WI38 (cell line): ENCODE results near the gene KIAA0930.

Experiments used
- H3K4me3 ChIP-seq: 2 replicates; pipeline ENCODE4 v1.5.1; 2011; ENCODE audit warnings: low read depth, mild to moderate bottlenecking, control low read depth, low read length
- CTCF ChIP-seq: IDR thresholded peaks from 2 replicates; pipeline ENCODE4 v1.5.1; 2012; ENCODE audit warnings: low read depth, mild to moderate bottlenecking, control low read depth, low read length

The KIAA0930 gene

DNA sequence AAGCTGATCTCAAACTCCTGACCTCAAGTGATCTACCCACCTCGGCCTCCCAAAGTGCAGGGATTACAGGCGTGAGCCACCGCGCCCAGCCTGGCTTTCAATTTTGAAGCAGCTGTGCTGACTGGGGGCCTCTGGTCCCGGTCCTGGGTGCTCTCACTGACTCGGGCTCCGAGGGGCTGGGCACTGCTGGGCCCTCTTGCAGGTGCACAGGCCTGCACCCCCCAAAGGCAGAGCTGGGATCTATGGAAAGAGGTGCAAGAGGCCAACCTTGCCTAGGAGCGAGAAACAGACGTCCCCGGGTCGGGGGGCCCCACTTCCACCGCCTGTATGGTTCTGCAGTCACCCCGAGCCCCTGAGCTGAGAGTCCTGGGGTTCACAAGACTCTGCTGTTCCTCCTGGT, 33.2 kb downstream of the KIAA0930 start:
- TF ChIP-seq CTCF = no peak

DNA sequence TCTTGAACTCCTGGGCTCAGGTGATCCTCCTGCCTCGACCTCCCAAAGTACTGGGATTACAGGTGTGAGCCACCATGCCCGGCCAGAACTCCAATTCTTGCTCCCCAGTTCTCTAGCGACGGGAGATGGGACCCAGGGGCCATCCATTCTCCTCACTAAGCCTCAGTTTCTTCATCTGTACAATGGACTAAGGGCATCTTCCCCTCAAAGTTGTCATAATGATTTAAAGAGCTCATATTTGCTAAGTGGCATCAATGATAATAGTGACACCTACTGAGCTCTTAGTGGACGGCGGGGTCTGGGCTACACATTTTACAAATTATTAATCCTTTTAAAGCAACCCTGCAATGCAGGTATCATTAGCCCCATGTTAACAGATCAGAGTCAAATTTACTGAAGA, 34.5 kb downstream of the KIAA0930 start:
- H3K4me3 ChIP-seq = no peak overlapping the region
- no peak for TF ChIP-seq CTCF

More for the DNA sequence above, 33.2 kb downstream of the KIAA0930 start:
- H3K4me3 ChIP-seq = no peak overlapping the region

DNA sequence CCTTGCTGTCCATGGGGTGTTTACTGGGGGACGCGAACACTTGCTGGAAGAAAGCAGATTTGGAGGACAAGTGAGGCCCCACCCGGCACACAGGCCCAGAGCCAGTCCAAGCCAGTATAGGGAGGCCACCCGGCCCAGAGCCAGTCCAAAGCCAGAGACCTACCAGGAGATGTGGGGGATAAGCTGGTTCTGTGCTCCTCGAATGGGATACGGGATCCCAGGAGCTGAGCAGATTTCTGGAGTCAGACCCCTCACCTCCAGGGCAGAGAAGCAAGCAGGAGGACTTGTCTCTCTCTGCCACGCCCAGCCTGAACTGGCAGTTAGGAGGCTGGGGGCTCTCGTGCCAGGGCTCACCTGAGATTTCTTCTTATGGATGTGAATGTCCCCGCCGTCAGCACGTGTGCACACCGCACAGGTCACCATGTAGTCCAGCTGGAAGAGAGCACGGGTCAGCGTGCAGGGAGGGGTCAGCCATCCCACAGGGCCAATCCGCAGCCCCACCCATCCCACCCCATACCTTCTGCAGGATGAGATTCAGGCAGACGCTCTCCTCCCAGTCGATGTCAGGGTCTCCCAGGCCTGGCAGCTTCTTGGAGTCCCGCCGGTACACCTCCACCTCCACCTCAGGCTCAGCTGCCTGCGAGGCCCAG, 35.3 kb downstream of the KIAA0930 start:
- no peak for TF ChIP-seq CTCF
- no peak overlapping the region for H3K4me3 ChIP-seq

GRCh38 chr22:45204819-45205218, 35.9 kb downstream of the KIAA0930 start:
- no peak for TF ChIP-seq CTCF
- H3K4me3 ChIP-seq = no peak overlapping the region

GRCh38 chr22:45204241-45204640, 36.5 kb downstream of the KIAA0930 start:
- no peak overlapping the region for H3K4me3 ChIP-seq
- TF ChIP-seq CTCF = no peak

DNA sequence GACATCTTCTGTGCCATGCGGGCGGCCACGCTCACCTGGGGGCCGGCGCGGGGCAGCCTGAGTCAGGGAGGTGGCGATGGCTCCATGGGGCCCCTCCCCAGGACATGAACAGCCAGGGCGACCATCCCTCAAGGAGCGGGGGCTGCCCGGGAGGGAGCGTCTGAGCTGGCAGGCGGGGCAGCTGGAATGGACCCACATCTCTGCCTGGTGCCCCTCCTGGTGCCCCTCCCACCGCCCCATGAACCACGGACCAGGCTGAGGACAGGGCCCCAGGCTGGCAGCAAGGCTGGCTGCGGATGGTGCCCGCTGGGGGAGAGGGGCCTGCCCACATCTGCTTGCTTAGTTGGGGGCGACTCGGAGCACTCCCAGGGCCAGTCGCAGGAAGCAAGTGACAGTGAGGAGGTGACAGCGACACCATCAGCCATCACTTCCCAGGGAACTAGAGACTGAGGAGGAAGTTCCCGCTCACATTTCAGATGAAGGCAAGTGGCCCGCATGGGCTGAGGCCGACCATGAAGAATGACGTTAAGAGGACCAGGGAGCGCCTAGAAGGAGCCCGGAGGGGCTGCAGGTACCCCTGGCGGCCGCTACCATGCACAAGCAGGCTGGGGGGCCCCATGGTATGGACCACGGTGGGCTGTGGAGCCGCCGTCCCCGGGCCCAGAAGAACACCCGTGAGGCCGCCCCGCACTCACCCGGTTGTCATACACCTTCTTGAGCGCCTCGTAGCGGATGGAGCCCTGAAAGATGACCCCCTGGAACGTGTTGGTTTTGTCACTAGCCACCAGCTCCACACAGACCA, 37.3 kb downstream of the KIAA0930 start:
- H3K4me3 ChIP-seq = no peak overlapping the region
- TF ChIP-seq CTCF = no peak

DNA sequence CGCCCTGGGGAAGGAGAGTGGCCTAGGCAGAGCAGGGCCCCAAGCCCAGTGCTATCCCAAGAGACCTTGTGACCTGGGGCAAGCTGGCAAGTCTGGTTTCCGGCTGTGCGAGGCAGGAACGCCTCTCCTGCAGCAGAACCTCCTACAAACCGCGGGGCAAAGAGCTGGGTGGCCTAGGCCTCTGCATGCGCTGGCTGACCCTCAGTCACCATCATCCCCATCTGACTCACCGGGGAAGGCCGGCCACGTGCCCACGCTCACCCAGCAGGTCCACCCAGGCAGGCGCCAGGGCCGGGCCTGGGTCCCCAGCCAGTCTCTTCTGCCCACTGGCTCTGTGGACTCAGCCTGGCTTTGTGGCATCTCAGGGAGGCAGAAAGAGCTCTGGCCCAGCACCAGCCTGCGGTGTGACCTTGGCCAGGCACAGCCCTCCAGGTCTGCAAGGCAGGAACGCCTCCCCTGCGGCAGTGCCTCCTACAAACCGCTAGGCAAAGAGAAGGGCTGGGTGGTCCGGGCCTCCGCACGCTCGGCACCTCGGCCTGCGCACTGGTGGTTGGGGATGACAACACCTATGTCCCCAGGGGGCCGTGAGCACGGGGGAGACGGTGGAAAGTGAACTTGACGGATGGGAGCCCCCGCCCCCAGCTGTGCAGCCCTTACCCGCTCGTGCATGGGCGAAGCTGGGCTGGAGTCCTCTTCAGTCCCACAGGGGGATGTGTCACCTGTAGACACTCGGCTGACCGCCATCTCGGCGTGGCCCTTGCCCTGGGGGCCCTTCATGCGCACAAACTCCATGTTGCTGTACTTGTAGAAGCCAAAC, 38.2 kb downstream of the KIAA0930 start:
- H3K4me3 ChIP-seq = no peak overlapping the region
- TF ChIP-seq CTCF = no peak
